Measurements from ENCODE around the gene PYM1.

PYM1 gene

GRCh38 chr12:55972456-55972855 is 44.8 kb upstream of the PYM1 start:
- H3K4me3 ChIP-seq (ENCODE audit: severe bottlenecking): peak overlapping the region; percentile 33
- no peaks in the 10 kb centered on the region for H3K9me3 ChIP-seq (ENCODE audit: severe bottlenecking)
- DNase-seq (ENCODE audit: low spot score) (no peak), ATAC-seq (ENCODE audit: low read depth) (no peak)
- peaks cover 15% of the 10 kb centered on the region for H3K4me1 ChIP-seq (ENCODE audit: insufficient read depth, poor library complexity, severe bottlenecking)
- H3K27ac ChIP-seq (ENCODE audit: poor library complexity, severe bottlenecking): peak overlapping the region; percentile 86
- no peaks in the 10 kb centered on the region for H3K27me3 ChIP-seq (ENCODE audit: insufficient read depth, poor library complexity, severe bottlenecking)
- TF ChIP-seq, protein P1, sequence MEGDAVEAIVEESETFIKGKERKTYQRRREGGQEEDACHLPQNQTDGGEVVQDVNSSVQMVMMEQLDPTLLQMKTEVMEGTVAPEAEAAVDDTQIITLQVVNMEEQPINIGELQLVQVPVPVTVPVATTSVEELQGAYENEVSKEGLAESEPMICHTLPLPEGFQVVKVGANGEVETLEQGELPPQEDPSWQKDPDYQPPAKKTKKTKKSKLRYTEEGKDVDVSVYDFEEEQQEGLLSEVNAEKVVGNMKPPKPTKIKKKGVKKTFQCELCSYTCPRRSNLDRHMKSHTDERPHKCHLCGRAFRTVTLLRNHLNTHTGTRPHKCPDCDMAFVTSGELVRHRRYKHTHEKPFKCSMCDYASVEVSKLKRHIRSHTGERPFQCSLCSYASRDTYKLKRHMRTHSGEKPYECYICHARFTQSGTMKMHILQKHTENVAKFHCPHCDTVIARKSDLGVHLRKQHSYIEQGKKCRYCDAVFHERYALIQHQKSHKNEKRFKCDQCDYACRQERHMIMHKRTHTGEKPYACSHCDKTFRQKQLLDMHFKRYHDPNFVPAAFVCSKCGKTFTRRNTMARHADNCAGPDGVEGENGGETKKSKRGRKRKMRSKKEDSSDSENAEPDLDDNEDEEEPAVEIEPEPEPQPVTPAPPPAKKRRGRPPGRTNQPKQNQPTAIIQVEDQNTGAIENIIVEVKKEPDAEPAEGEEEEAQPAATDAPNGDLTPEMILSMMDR (IDR thresholded peaks at IDR 0.05; ENCODE audit: poor library complexity, severe bottlenecking): no peak
- peaks cover 47% of the 10 kb centered on the region for H3K36me3 ChIP-seq (ENCODE audit: low read depth)

DNA sequence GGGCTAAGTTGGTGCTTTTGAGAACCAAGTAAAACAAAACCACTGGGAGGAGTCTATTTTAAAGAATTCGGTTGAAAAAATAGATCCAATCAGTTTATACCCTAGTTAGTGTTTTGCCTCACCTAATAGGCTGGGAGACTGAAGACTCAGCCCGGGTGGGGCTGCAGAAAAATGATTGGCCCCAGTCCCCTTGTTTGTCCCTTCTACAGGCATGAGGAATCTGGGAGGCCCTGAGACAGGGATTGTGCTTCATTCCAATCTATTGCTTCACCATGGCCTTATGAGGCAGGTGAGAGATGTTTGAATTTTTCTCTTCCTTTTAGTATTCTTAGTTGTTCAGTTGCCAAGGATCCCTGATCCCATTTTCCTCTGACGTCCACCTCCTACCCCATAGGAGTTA is 44.3 kb upstream of the PYM1 start:
- H3K36me3 ChIP-seq (ENCODE audit: low read depth): peaks cover 45% of the 10 kb centered on the region
- no peaks in the 10 kb centered on the region for H3K9me3 ChIP-seq (ENCODE audit: severe bottlenecking)
- peak overlapping the region; percentile 86 for H3K27ac ChIP-seq (ENCODE audit: poor library complexity, severe bottlenecking)
- H3K4me1 ChIP-seq (ENCODE audit: insufficient read depth, poor library complexity, severe bottlenecking): peaks cover 15% of the 10 kb centered on the region
- ATAC-seq (ENCODE audit: low read depth): peak; percentile 12; the same call in 2 of the 3 replicates
- no peaks in the 10 kb centered on the region for H3K27me3 ChIP-seq (ENCODE audit: insufficient read depth, poor library complexity, severe bottlenecking)
- no peak for DNase-seq (ENCODE audit: low spot score)
- TF ChIP-seq, protein P1 (IDR thresholded peaks at IDR 0.05; ENCODE audit: poor library complexity, severe bottlenecking): no peak
- no peak overlapping the region for H3K4me3 ChIP-seq (ENCODE audit: severe bottlenecking)

GRCh38 chr12:55970775-55971174 is 43.1 kb upstream of the PYM1 start:
- ATAC-seq (ENCODE audit: low read depth): no peak
- H3K27ac ChIP-seq (ENCODE audit: poor library complexity, severe bottlenecking): peak overlapping the region; percentile 86
- peaks cover 38% of the 10 kb centered on the region for H3K36me3 ChIP-seq (ENCODE audit: low read depth)

DNA sequence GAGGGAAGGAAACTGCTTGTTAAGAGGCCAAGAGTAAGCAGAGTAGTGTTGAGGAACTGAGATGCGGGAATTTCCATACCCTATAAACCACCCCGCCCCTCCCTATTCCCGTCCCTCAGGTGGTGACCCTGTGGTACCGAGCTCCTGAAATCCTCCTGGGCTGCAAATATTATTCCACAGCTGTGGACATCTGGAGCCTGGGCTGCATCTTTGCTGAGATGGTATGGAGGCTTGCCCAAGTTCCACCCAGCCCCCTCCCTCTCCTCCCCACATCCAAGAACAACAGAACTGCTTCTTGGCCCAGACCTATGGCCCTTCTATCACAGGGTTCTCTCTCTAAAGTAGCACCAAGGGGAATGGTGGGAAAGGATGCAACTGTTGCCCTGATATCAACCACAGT is 41.7 kb upstream of the PYM1 start:
- peak overlapping the region; percentile 57 for H3K27ac ChIP-seq (ENCODE audit: poor library complexity, severe bottlenecking)
- peaks cover 38% of the 10 kb centered on the region for H3K36me3 ChIP-seq (ENCODE audit: low read depth)
- no peaks in the 10 kb centered on the region for H3K9me3 ChIP-seq (ENCODE audit: severe bottlenecking)
- no peak overlapping the region for H3K4me3 ChIP-seq (ENCODE audit: severe bottlenecking)
- DNase-seq (ENCODE audit: low spot score) (no peak), ATAC-seq (ENCODE audit: low read depth) (no peak)
- TF ChIP-seq, protein P1 (IDR thresholded peaks at IDR 0.05; ENCODE audit: poor library complexity, severe bottlenecking): no peak
- H3K4me1 ChIP-seq (ENCODE audit: insufficient read depth, poor library complexity, severe bottlenecking): peaks cover 20% of the 10 kb centered on the region
- H3K27me3 ChIP-seq (ENCODE audit: insufficient read depth, poor library complexity, severe bottlenecking): no peaks in the 10 kb centered on the region

More at GRCh38 chr12:55970775-55971174, 43.1 kb upstream of the PYM1 start:
- Histone ChIP-seq H3K27me3 (ENCODE audit: insufficient read depth, poor library complexity, severe bottlenecking) (no peaks in the 10 kb centered on the region), H3K9me3 (ENCODE audit: severe bottlenecking) (no peaks in the 10 kb centered on the region), H3K4me3 (ENCODE audit: severe bottlenecking) (no peak overlapping the region), H3K4me1 (ENCODE audit: insufficient read depth, poor library complexity, severe bottlenecking) (peaks cover 20% of the 10 kb centered on the region)
- TF ChIP-seq, protein P1 (IDR thresholded peaks at IDR 0.05; ENCODE audit: poor library complexity, severe bottlenecking): no peak
- DNase-seq (ENCODE audit: low spot score): no peak

DNA sequence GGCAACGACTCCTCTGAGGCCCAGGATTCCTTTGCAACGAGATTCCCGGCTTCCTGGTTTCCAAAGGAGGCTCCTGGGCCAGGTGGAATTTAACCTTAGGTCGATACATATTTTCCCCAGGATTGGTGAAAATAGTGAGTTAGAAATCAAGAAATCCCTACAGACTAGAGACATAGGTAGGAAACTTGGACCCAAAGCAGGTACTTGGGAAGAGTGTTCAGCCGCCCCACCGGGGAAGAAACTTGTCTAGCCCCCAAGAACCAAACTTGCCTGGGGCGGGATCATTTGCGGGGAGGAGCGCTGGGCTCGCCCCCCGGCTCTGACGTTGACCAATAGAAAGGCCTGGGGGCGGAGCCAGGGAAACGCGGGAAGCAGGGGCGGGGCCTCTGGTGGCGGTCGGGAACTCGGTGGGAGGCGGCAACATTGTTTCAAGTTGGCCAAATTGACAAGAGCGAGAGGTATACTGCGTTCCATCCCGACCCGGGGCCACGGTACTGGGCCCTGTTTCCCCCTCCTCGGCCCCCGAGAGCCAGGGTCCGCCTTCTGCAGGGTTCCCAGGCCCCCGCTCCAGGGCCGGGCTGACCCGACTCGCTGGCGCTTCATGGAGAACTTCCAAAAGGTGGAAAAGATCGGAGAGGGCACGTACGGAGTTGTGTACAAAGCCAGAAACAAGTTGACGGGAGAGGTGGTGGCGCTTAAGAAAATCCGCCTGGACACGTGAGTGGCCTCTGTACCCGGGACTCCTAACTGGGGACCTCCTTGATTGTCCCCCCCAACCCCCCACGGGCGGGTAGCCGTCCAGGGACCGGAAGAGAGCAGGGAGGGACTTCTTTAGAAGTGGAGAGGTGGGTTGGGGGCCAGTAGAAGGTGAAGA is 39.0 kb upstream of the PYM1 start, which contains the start of gene CDK2:
Gene CDK2 (plus strand): TSS at position 423 of the 874 bp plus-strand sequence. CDS start 179 bp downstream, at position 602.
- Histone ChIP-seq H3K27me3 (ENCODE audit: insufficient read depth, poor library complexity, severe bottlenecking) (no peaks in the 10 kb centered on the region), H3K9me3 (ENCODE audit: severe bottlenecking) (no peaks in the 10 kb centered on the region), H3K36me3 (ENCODE audit: low read depth) (peaks cover 31% of the 10 kb centered on the region), H3K4me3 (ENCODE audit: severe bottlenecking) (peak within 1 kb of the TSS; percentile 92), H3K4me1 (ENCODE audit: insufficient read depth, poor library complexity, severe bottlenecking) (peaks cover 12% of the 10 kb centered on the region), H3K27ac (ENCODE audit: poor library complexity, severe bottlenecking) (peak within 1 kb of the TSS; percentile 57)
- DNase-seq (ENCODE audit: low spot score): peak; percentile 91
- TF ChIP-seq, protein P1 (IDR thresholded peaks at IDR 0.05; ENCODE audit: poor library complexity, severe bottlenecking): no peak
- ATAC-seq (ENCODE audit: low read depth): peak; percentile 85

Data from RWPE2 (cell line).